GM23338 (cell line): ENCODE measurements around the gene WIPF3.

Experiments used
- CTCF ChIP-seq, 2 experiments: fragments of 200-600 bp in 1 of 2; sonication (generic) in 1 of 2; conservative IDR thresholded peaks; 2 replicates each; pipeline versions ENCODE4 v1.5.1 to v1.6.1; 2016 to 2017; ENCODE audit warnings: antibody characterized with exemption in 2 of 2, low read depth in 2 of 2, mild to moderate bottlenecking in 2 of 2, moderate library complexity in 1 of 2
- EZH2 ChIP-seq: fragments of 200-600 bp; sonication (generic); IDR thresholded peaks from one replicate; pipeline ENCODE4 v1.8.0; 2017; ENCODE audit warnings: antibody characterized with exemption, mild to moderate bottlenecking, low read depth; ENCODE audit not compliant: unreplicated experiment
- EZH2phosphoT487 ChIP-seq: fragments of 200-600 bp; sonication (generic); IDR thresholded peaks from one replicate; pipeline ENCODE4 v1.8.1; 2018; ENCODE audit warnings: antibody characterized with exemption; ENCODE audit not compliant: unreplicated experiment
- JUNB ChIP-seq: IDR thresholded peaks from one replicate; pipeline ENCODE4 v1.6.1; 2016; ENCODE audit warnings: antibody characterized with exemption; ENCODE audit not compliant: unreplicated experiment
- NANOG ChIP-seq: IDR thresholded peaks from 2 replicates; pipeline ENCODE4 v1.6.1; 2016; ENCODE audit warnings: antibody characterized with exemption, borderline replicate concordance
- POLR2AphosphoS5 ChIP-seq: IDR thresholded peaks from 2 replicates; pipeline ENCODE4 v1.6.1; 2016; ENCODE audit warnings: antibody characterized with exemption, low read depth
- REST ChIP-seq: IDR thresholded peaks from one replicate; pipeline ENCODE4 v1.6.1; 2018; ENCODE audit warnings: antibody characterized with exemption; ENCODE audit not compliant: unreplicated experiment

GRCh38 chr7:29962035-29962434 lies 155.7 kb downstream of the WIPF3 start:
- no peak for TF ChIP-seq CTCF (conservative IDR thresholded peaks at IDR 0.05; ENCODE audit: low read depth in 2 of 2)
- no peak for TF ChIP-seq POLR2AphosphoS5
- TF ChIP-seq NANOG: no peak
- TF ChIP-seq REST: no peak
- no peak for TF ChIP-seq EZH2
- no peak for TF ChIP-seq EZH2phosphoT487
- no peak for TF ChIP-seq JUNB
